Islet of Langerhans (tissue), 1 donor: ENCODE measurements around the gene PHIP.
"Not testable (repeated sequence)": the region's sequence is repeated elsewhere in the genome, so short reads cannot be mapped to it uniquely, and the experiment has no call there.

Experiments used
- FAIRE-seq: peaks from one replicate; lab custom pipeline; 2011; peaks lifted over from hg19 to GRCh38; lab: Jason Lieb, UNC

PHIP gene

DNA sequence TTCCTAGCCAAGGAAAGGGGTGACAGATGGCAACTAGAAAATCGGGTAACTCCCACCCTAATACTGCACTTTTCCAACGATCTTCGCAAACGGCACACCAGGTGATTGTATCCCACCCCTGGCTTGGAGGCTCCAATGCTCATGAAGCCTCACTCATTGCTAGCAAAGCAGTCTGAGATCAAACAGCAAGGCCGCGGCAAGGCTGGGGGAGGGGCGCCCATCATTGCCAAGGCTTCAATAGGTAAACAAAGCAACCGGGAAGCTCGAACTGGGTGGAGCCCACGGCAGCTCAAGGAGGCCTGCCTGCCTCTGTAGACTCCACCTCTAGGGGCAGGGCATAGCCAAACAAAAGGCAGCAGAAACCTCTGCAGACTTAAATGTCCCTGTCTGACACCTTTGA lies 156.9 kb downstream of the PHIP start:
- FAIRE-seq = not testable (repeated sequence)

GRCh38 chr6:78917788-78918187 lies 160.3 kb downstream of the PHIP start:
- no peak for FAIRE-seq

DNA sequence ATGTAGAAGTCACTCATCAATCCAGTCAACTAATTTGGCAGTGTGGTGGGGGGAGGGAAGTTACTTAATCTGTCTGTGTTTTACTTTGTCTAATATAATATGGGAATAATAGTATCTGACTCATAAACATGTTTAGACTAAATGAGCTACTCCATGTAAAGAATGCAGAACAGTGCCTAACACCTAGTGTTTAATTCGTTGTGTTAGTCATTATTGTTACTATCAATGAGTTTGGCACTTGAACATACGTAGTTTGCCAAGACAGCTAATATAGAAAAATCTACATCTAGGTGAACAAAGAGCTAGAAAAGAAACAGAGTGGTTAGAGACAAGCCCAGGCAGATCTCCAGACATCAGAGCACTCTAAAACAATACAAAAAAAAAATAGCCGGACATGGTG lies 161.6 kb downstream of the PHIP start:
- FAIRE-seq = no peak

GRCh38 chr6:78911218-78911940 lies 166.7 kb downstream of the PHIP start:
- no peak for FAIRE-seq

- FAIRE-seq = no peak
Observed at GRCh38 chr6:78910591-78911171, 167.4 kb downstream of the PHIP start.

- no peak for FAIRE-seq
Observed at GRCh38 chr6:78910010-78910409, 168.0 kb downstream of the PHIP start.

DNA sequence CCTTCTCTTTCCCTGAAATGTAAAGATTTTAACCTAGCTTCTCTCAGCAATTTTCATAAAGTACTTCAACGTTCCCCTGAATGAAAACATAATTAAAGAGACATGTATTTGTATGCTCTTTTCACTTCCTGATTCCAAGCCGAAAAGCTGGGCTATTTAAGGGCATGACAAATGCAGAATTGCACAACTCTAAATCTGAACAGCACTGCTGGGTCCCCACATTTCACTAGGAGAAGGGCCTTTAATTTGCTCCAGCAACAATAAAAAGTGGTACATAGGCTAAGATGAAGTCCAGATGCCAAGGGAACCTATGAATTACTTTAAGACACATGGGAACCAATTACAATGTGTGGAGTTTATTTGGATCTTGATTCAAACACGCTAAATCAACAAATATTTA lies 168.7 kb downstream of the PHIP start:
- no peak for FAIRE-seq

- FAIRE-seq = no peak
Observed at GRCh38 chr6:78908621-78909020, 169.4 kb downstream of the PHIP start.

GRCh38 chr6:78896227-78896626 lies 181.8 kb downstream of the PHIP start:
- no peak for FAIRE-seq

DNA sequence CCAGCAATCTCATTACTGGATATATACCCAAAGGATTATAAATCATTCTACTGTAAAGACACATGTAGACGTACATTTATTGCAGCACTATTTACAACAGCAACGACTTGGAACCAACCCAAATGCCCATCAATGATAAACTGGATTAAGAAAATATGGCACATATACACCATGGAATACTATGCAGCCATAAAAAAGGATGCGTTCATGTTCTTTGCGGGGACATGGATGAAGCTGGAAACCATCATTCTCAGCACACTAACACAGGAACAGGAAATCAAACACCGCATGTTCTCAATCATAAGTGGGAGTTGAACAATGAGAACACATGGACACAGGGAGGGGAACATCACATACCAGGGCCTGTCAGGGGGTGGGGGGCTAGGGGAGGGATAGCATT lies 188.2 kb downstream of the PHIP start:
- not testable (repeated sequence) for FAIRE-seq
